ENCODE measurements around the gene ADAM33.
A peak's percentile ranks its signal among the peaks of the same experiment; 100 is the strongest.

ADAM33 gene

DNA sequence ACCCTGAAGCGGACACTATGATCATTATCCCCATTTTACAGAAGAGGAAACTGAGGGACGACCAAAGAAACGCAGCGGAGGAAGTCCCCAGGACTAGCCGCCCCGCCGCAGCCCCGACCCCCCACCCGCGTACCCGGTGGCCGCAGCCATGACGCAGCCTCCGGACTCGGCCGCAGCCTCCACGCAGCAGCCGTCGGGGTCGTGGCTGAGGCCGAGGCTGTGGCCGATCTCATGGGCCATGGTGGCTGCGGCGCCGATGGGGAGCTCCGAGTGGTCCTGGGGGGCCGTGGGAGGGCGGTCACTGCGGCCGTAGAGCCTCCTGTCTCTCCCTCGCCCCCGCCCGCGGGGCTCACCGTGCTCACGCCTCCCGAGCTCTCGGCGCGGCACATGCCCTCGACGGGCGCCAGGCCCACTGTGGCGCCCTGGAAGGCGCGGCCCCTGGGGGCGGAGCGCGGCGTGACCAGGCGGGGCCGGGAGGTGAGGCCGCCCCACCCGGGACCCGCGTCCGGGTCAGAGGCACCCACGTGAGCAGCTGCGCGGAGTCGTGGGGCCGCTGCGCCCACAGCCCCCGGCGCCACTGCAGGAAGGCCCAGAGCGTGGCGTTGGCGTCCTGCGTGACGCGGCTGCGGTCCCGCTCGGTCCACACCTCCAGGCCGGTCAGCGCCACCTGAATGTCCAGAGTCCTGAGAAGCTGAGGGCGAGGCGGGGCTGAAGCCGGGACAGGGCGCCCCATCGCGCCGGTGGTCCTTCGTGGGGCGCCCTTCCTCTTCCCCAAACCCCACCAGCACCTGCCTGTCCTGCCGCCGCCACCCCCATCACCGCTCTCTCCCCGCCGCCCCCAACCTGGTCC lies 8.4 kb downstream of the ADAM33 start:
- TF ChIP-seq EZH2phosphoT487 (IDR thresholded peaks at IDR 0.05; ENCODE audit: borderline replicate concordance) = no peak
- TF ChIP-seq, protein P1, sequence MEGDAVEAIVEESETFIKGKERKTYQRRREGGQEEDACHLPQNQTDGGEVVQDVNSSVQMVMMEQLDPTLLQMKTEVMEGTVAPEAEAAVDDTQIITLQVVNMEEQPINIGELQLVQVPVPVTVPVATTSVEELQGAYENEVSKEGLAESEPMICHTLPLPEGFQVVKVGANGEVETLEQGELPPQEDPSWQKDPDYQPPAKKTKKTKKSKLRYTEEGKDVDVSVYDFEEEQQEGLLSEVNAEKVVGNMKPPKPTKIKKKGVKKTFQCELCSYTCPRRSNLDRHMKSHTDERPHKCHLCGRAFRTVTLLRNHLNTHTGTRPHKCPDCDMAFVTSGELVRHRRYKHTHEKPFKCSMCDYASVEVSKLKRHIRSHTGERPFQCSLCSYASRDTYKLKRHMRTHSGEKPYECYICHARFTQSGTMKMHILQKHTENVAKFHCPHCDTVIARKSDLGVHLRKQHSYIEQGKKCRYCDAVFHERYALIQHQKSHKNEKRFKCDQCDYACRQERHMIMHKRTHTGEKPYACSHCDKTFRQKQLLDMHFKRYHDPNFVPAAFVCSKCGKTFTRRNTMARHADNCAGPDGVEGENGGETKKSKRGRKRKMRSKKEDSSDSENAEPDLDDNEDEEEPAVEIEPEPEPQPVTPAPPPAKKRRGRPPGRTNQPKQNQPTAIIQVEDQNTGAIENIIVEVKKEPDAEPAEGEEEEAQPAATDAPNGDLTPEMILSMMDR (conservative IDR thresholded peaks at IDR 0.05; ENCODE audit: low read length) = no peak
- Histone ChIP-seq H3K9ac (ENCODE audit: low read depth, low read length, poor library complexity, severe bottlenecking) (no peak overlapping the region), H3K79me2 (ENCODE audit: insufficient read depth, low read length) (no peaks in the 10 kb centered on the region), H3K27me3 (ENCODE audit: insufficient read depth, low read length, poor library complexity, severe bottlenecking) (no peaks in the 10 kb centered on the region), H3K4me3 (ENCODE audit: low read length, poor library complexity, severe bottlenecking) (peak overlapping the region; percentile 30), H4K20me1 (ENCODE audit: insufficient read depth, low read length, poor library complexity, severe bottlenecking) (no peaks in the 10 kb centered on the region), H3K36me3 (ENCODE audit: insufficient read depth, low read length) (no peaks in the 10 kb centered on the region), H3K4me1 (ENCODE audit: insufficient read depth, low read length, poor library complexity, severe bottlenecking) (peaks cover 5% of the 10 kb centered on the region), H3K4me2 (ENCODE audit: low read depth, low read length, poor library complexity, severe bottlenecking) (peak overlapping the region; percentile 22), H3F3A (ENCODE audit: low read depth) (no peaks in the 10 kb centered on the region), H2AFZ (ENCODE audit: low read length) (no peak overlapping the region; the same call in 1 of the 2 replicates), H3K9me3 (ENCODE audit: insufficient read depth, low read depth, low read length) (no peaks in the 10 kb centered on the region), H3K9me2 (replicated peaks; ENCODE audit: low read depth, low read length) (no peaks in the 10 kb centered on the region)

DNA sequence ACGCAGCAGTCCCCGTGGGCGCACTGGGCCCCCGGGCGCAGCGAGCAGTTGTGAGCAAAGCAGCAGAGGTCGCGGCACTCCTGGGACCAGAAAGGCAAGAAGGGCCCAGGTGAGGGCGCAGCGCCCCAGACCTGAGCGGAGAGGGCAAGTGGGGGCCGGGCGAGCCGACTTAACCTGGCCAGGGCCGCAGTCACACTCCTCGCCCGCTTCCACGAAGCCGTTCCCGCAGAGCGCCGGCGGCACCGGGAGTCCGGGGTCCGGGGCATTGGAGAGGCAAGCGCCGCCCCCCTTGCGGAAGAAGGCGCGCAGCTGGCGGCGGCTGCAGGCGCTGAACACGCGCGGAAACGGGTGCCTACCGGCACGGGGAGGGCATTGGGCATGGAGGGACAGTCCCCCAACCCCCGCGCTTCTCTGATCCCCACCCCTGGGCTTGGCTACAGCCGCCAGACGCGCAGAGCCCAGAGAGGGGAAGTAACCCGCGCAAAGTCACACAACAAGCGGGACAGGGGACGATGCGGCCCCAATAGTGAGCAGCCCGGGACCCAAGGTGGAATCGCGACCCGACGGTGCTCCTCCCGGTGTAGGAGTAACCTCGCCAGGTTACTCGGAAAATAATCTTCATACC lies 9.2 kb downstream of the ADAM33 start:
- H3K9me2 ChIP-seq (replicated peaks; ENCODE audit: low read depth, low read length) = no peaks in the 10 kb centered on the region
- peak overlapping the region; percentile 68; the same call in 1 of the 2 replicates for H2AFZ ChIP-seq (ENCODE audit: low read length)
- H3K27me3 ChIP-seq (ENCODE audit: insufficient read depth, low read length, poor library complexity, severe bottlenecking) = no peaks in the 10 kb centered on the region
- H3K9ac ChIP-seq (ENCODE audit: low read depth, low read length, poor library complexity, severe bottlenecking) = no peak overlapping the region
- H4K20me1 ChIP-seq (ENCODE audit: insufficient read depth, low read length, poor library complexity, severe bottlenecking) = no peaks in the 10 kb centered on the region
- H3K9me3 ChIP-seq (ENCODE audit: insufficient read depth, low read depth, low read length) = no peaks in the 10 kb centered on the region
- TF ChIP-seq, protein P1 (conservative IDR thresholded peaks at IDR 0.05; ENCODE audit: low read length) = no peak
- no peak for TF ChIP-seq EZH2phosphoT487 (IDR thresholded peaks at IDR 0.05; ENCODE audit: borderline replicate concordance)
- peak overlapping the region; percentile 30 for H3K4me3 ChIP-seq (ENCODE audit: low read length, poor library complexity, severe bottlenecking)
- H3K4me2 ChIP-seq (ENCODE audit: low read depth, low read length, poor library complexity, severe bottlenecking) = peak overlapping the region; percentile 22
- H3K79me2 ChIP-seq (ENCODE audit: insufficient read depth, low read length) = no peaks in the 10 kb centered on the region
- no peaks in the 10 kb centered on the region for H3F3A ChIP-seq (ENCODE audit: low read depth)
- H3K4me1 ChIP-seq (ENCODE audit: insufficient read depth, low read length, poor library complexity, severe bottlenecking) = peaks cover 5% of the 10 kb centered on the region
- H3K36me3 ChIP-seq (ENCODE audit: insufficient read depth, low read length) = no peaks in the 10 kb centered on the region

DNA sequence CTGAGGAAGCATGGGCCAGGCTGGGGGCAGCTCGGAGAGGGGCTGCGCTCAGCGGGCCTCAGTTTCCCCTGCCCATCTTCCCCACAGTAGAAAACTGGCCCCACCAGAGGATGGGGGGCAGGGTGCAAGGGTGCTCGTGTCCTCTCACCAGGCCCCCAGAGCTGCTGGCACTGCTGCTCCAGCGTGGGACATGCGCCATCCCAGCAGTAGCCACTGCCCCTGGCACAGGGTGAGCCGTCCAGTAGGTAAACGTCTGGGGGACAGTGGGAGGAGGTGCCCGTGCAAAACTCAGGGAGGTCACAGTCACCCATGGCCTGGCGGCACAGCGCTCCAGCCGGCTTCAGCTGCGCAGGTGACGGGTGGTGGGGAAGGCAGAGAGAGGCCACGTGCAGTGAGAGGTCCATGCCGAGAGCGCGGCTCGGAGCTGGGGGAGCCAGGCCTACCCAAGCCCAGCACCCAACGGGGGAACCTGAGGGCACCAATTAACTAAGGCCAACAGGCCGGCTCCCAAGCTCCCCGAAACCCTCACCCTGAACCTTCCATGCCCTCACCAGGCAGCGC lies 9.7 kb downstream of the ADAM33 start:
- no peaks in the 10 kb centered on the region for H3K9me2 ChIP-seq (replicated peaks; ENCODE audit: low read depth, low read length)
- no peaks in the 10 kb centered on the region for H3F3A ChIP-seq (ENCODE audit: low read depth)
- no peak for TF ChIP-seq EZH2phosphoT487 (IDR thresholded peaks at IDR 0.05; ENCODE audit: borderline replicate concordance)
- TF ChIP-seq, protein P1 (conservative IDR thresholded peaks at IDR 0.05; ENCODE audit: low read length) = no peak
- no peak overlapping the region for H3K9ac ChIP-seq (ENCODE audit: low read depth, low read length, poor library complexity, severe bottlenecking)
- no peaks in the 10 kb centered on the region for H3K79me2 ChIP-seq (ENCODE audit: insufficient read depth, low read length)
- no peaks in the 10 kb centered on the region for H3K9me3 ChIP-seq (ENCODE audit: insufficient read depth, low read depth, low read length)
- H2AFZ ChIP-seq (ENCODE audit: low read length) = peak overlapping the region; percentile 68; the same call in 1 of the 2 replicates
- H4K20me1 ChIP-seq (ENCODE audit: insufficient read depth, low read length, poor library complexity, severe bottlenecking) = no peaks in the 10 kb centered on the region
- peak overlapping the region; percentile 22 for H3K4me2 ChIP-seq (ENCODE audit: low read depth, low read length, poor library complexity, severe bottlenecking)
- H3K27me3 ChIP-seq (ENCODE audit: insufficient read depth, low read length, poor library complexity, severe bottlenecking) = no peaks in the 10 kb centered on the region
- H3K4me1 ChIP-seq (ENCODE audit: insufficient read depth, low read length, poor library complexity, severe bottlenecking) = peaks cover 5% of the 10 kb centered on the region
- H3K36me3 ChIP-seq (ENCODE audit: insufficient read depth, low read length) = no peaks in the 10 kb centered on the region
- peak overlapping the region; percentile 30 for H3K4me3 ChIP-seq (ENCODE audit: low read length, poor library complexity, severe bottlenecking)
